PC-9 (cell line): ENCODE results near the gene SLC12A6. TPM values are rescaled to one million over a fixed set of nuclear protein-coding genes. Genes with fewer than 3 reads are reported as not detected.

Experiments
- BruUV-seq: library from RNA; stranded (reverse); fragments of 400-500 nt; replicated peaks from 2 replicates; lab custom pipeline; 2021; lab: Mats Ljungman, UMichigan
- CTCF ChIA-PET: fragments of 300-600 bp; sonication (Branson Sonifier 250); formaldehyde crosslinking; loops from one replicate; lab custom pipeline; 2022; ENCODE audit warnings: antibody characterized with exemption; lab: Charles Lee
- POLR2A ChIA-PET: fragments of 300-600 bp; sonication (Branson Sonifier 250); formaldehyde crosslinking; loops from one replicate; lab custom pipeline; 2022; ENCODE audit warnings: antibody characterized with exemption; ENCODE audit not compliant: unreplicated experiment; lab: Charles Lee
- DNase-seq, 2 experiments: peaks; one replicate each; pipeline versions ENCODE4 v3.0.0 to v3.0.0-alpha.2; 2015 to 2022; ENCODE audit warnings: mixed read lengths in 1 of 2
- H2AFZ ChIP-seq: fragments of 200-600 bp; sonication (generic); 2 replicates; pipeline ENCODE4 v1.8.1; 2017; ENCODE audit warnings: antibody characterized with exemption
- H3F3A ChIP-seq: fragments of 200-600 bp; sonication (generic); 2 replicates; pipeline ENCODE4 v1.8.1; 2017; ENCODE audit warnings: antibody characterized with exemption, mild to moderate bottlenecking, low read depth; ENCODE audit not compliant: insufficient read depth
- H3K27ac ChIP-seq: fragments of 200-600 bp; sonication (generic); 2 replicates; pipeline ENCODE4 v1.6.1; 2016; ENCODE audit warnings: mixed run types
- H3K27me3 ChIP-seq: fragments of 200-600 bp; sonication (generic); 2 replicates; pipeline ENCODE4 v1.6.1; 2016; ENCODE audit warnings: low read depth, mixed run types; ENCODE audit not compliant: insufficient read depth
- H3K36me3 ChIP-seq: fragments of 200-600 bp; sonication (generic); 2 replicates; pipeline ENCODE4 v1.6.1; 2016; ENCODE audit warnings: low read depth, mixed run types
- H3K4me1 ChIP-seq: fragments of 200-600 bp; sonication (generic); replicated peaks from 2 replicates; pipeline ENCODE4 v1.6.1; 2016; ENCODE audit warnings: mixed run types; ENCODE audit not compliant: insufficient read depth
- H3K4me2 ChIP-seq: fragments of 200-600 bp; sonication (generic); 2 replicates; pipeline ENCODE4 v1.6.1; 2017; ENCODE audit warnings: mixed run types
- H3K4me3 ChIP-seq: fragments of 200-600 bp; sonication (generic); 2 replicates; pipeline ENCODE4 v1.6.1; 2016; ENCODE audit warnings: mixed run types
- H3K79me2 ChIP-seq: fragments of 200-600 bp; sonication (generic); 2 replicates; pipeline ENCODE4 v1.6.1; 2017; ENCODE audit warnings: low read depth, mixed run types
- H3K9me2 ChIP-seq: fragments of 200-600 bp; sonication (generic); 2 replicates; pipeline ENCODE4 v1.8.1; 2017; ENCODE audit warnings: mild to moderate bottlenecking; ENCODE audit not compliant: insufficient read depth
- H3K9me3 ChIP-seq: fragments of 200-600 bp; sonication (generic); 2 replicates; pipeline ENCODE4 v1.8.1; 2016; ENCODE audit warnings: low read depth; ENCODE audit not compliant: insufficient read depth
- H4K20me1 ChIP-seq: fragments of 200-600 bp; sonication (generic); 2 replicates; pipeline ENCODE4 v1.8.1; 2017; ENCODE audit not compliant: insufficient read depth
- EZH2 ChIP-seq: fragments of 200-600 bp; sonication (generic); IDR thresholded peaks from 2 replicates; pipeline ENCODE4 v1.8.0; 2017; ENCODE audit warnings: antibody characterized with exemption, low read depth
- intact Hi-C: fragments of 100-400 bp; cut with micrococcal nuclease; formaldehyde crosslinking; loops from one replicate; pipeline ENCODE4 v1.10.0; 2022; ENCODE audit not compliant: unreplicated experiment
- total RNA-seq: library from RNA; stranded (reverse); gene quantifications from 2 replicates; pipeline ENCODE4 v1.2.3, GENCODE V29; 2021
- TF ChIP-seq, protein P1 (sequence below): fragments of 200-600 bp; sonication (generic); conservative IDR thresholded peaks from 2 replicates; pipeline ENCODE4 v1.6.1; 2017; ENCODE audit warnings: mixed run types, antibody characterized with exemption, mild to moderate bottlenecking, moderate library complexity

The SLC12A6 gene
- total RNA-seq, 1 experiment from 2014 or later: 27.5 TPM

DNA sequence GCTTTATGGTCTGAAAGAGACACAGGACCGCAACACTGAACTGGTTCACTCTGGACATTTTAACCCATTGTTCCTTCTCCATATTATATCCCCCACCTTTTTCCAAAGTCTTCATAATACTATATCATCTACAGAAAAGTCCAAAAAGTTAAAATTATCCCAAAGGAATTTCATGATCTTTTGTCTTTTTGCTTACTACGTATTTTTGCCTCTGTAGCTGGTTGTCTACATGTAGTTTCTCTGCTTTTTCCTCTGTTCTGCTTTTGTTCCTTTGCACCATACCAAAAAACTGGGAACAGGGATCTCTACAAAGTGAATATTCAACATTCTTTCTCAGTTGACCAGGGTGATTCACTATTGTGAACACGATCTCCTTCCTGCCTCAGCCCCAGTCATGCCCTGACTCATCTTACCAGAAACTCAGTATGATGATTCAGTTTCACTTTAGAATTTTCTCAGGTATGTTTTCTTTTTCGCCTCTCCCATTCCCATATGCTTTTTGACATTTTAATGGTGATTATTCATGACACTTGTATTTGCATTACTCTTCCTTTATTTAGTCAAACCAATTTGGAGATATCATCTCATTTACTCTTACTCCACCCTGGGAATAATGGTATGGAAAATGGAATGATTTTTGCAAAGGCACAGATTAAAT lies 98.3 kb downstream of the SLC12A6 start:
- Histone ChIP-seq H3F3A (peaks cover 17% of the 10 kb centered on the region), H3K4me2 (peak overlapping the region; percentile 69)
- no TSS peak for BruUV-seq

DNA sequence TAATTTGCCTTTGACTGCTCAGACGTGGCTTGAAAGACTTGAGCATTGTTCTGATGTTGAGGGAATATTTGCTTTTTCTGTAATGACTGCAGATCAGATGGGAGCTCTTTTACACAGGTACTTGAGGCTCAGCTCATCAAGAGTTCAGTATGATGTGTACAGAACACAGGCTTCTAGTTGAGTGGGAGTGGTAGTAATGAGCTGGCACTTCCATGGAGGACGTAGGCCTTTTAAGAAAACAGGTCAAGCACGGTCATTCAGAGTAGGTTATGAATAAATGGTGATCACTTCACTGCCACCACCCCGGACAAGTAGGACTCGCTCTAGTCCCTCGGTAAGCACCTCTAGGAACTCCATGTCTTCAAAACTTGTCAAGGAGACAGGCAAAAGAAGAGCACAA lies 104.0 kb downstream of the SLC12A6 start:
- no peaks in the 10 kb centered on the region for H3K27me3 ChIP-seq
- no peaks in the 10 kb centered on the region for H4K20me1 ChIP-seq
- TF ChIP-seq EZH2: no peak
- TF ChIP-seq, protein P1, sequence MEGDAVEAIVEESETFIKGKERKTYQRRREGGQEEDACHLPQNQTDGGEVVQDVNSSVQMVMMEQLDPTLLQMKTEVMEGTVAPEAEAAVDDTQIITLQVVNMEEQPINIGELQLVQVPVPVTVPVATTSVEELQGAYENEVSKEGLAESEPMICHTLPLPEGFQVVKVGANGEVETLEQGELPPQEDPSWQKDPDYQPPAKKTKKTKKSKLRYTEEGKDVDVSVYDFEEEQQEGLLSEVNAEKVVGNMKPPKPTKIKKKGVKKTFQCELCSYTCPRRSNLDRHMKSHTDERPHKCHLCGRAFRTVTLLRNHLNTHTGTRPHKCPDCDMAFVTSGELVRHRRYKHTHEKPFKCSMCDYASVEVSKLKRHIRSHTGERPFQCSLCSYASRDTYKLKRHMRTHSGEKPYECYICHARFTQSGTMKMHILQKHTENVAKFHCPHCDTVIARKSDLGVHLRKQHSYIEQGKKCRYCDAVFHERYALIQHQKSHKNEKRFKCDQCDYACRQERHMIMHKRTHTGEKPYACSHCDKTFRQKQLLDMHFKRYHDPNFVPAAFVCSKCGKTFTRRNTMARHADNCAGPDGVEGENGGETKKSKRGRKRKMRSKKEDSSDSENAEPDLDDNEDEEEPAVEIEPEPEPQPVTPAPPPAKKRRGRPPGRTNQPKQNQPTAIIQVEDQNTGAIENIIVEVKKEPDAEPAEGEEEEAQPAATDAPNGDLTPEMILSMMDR: no peak
- H3K27ac ChIP-seq: 0 out of 2 replicates have a peak overlapping the region, but pooled peaks have one; percentile 3
- CTCF ChIA-PET: no interaction called here
- POLR2A ChIA-PET: no interaction called here
- peaks cover 19% of the 10 kb centered on the region; the same call in 1 of the 2 replicates for H3K36me3 ChIP-seq
- DNase-seq: no peak
- no TSS peak for BruUV-seq
- H3K4me3 ChIP-seq: no peak overlapping the region
- H3K9me3 ChIP-seq: no peaks in the 10 kb centered on the region
- H3K4me2 ChIP-seq: no peak overlapping the region
- H2AFZ ChIP-seq: no peak overlapping the region
- H3F3A ChIP-seq: peaks cover 5% of the 10 kb centered on the region; the same call in 1 of the 2 replicates
- no peaks in the 10 kb centered on the region for H3K9me2 ChIP-seq
- intact Hi-C loops: no loop called here
- H3K79me2 ChIP-seq: no peaks in the 10 kb centered on the region
- H3K4me1 ChIP-seq: peaks cover 3% of the 10 kb centered on the region

More for the DNA sequence above, 98.3 kb downstream of the SLC12A6 start:
- H3K27ac ChIP-seq: peak overlapping the region; percentile 99
- no peaks in the 10 kb centered on the region for H3K9me3 ChIP-seq
- intact Hi-C loops: loop anchor here (1.0 to 5.0 kb wide), 2 partner anchors 78 to 104 kb away; partner anchors contain the start of genes NOP10 and NUTM1
- DNase-seq: peak; percentile 58 to 91
- TF ChIP-seq EZH2: no peak
- TF ChIP-seq, protein P1: no peak
- H3K9me2 ChIP-seq: no peaks in the 10 kb centered on the region
- ChIA-PET POLR2A (no interaction called here), CTCF (no interaction called here)
- peaks cover 24% of the 10 kb centered on the region for H3K4me1 ChIP-seq
- no peaks in the 10 kb centered on the region for H4K20me1 ChIP-seq
- peaks cover 20% of the 10 kb centered on the region; the same call in 1 of the 2 replicates for H3K36me3 ChIP-seq
- no peaks in the 10 kb centered on the region for H3K79me2 ChIP-seq
- no peak overlapping the region for H2AFZ ChIP-seq
- peak overlapping the region; percentile 26; the same call in 1 of the 2 replicates for H3K4me3 ChIP-seq
- H3K27me3 ChIP-seq: no peaks in the 10 kb centered on the region

DNA sequence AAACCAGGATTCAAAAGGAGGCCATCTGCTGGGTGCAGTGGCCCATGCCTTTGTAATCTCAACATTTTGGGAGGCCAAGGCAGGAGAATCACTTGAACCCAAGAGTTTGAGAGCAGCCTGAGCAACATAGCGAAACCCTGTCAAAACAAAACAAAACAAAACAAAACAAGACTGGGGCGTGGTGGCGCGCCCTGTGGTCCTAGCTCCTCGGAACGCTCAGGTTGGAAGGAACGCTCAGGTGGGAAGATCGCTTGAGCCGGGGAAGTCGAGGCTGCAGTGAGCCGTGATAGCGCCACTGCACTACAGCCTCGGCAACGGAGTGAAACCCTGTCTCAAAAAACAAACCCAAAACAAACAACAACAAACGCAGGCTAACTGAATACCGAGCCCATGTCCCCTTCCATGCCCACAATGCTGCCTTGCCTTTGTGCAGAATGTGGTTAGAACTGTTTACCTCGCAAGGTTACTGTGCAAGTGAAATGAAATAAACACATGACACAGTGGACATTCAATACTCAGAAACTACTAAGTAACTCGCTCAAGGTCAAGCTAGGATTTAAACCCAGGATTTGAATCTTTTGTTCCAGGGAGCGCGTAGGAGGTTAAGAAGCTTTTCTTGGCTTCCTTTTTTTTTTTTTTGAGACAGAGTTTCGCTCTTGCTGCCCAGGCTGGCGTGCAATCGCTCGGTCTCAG lies 113.5 kb downstream of the SLC12A6 start:
- H3K27me3 ChIP-seq: no peaks in the 10 kb centered on the region
- H3K27ac ChIP-seq: peak overlapping the region; percentile 98
- intact Hi-C loops: loop anchor here (1.0 to 10.0 kb wide), 3 partner anchors 14 to 358 kb away; partner anchors contain the start of genes GOLGA8B, KATNBL1 and LPCAT4
- H3K4me3 ChIP-seq: peak overlapping the region; percentile 77
- no TSS peak for BruUV-seq
- peak overlapping the region; percentile 90 for H2AFZ ChIP-seq
- peak in 1 of 2 experiments; percentile 1 for DNase-seq
- TF ChIP-seq EZH2: no peak
- TF ChIP-seq, protein P1: no peak
- H3F3A ChIP-seq: peaks cover 13% of the 10 kb centered on the region
- H4K20me1 ChIP-seq: no peaks in the 10 kb centered on the region
- CTCF ChIA-PET: no interaction called here
- peaks cover 6% of the 10 kb centered on the region; the same call in 1 of the 2 replicates for H3K4me1 ChIP-seq
- peaks cover 30% of the 10 kb centered on the region for H3K79me2 ChIP-seq
- peak overlapping the region; percentile 94 for H3K4me2 ChIP-seq
- POLR2A ChIA-PET: interaction anchor here (0.6 to 0.7 kb wide), 2 partner anchors 163 to 177 kb away, joined by 4 to 7 read pairs; no protein-coding TSS in a partner anchor
- H3K9me2 ChIP-seq: no peaks in the 10 kb centered on the region
- peaks cover 4% of the 10 kb centered on the region; the same call in 1 of the 2 replicates for H3K36me3 ChIP-seq
- no peaks in the 10 kb centered on the region for H3K9me3 ChIP-seq
